Measurements from ENCODE around the gene HSD17B12.

DNA sequence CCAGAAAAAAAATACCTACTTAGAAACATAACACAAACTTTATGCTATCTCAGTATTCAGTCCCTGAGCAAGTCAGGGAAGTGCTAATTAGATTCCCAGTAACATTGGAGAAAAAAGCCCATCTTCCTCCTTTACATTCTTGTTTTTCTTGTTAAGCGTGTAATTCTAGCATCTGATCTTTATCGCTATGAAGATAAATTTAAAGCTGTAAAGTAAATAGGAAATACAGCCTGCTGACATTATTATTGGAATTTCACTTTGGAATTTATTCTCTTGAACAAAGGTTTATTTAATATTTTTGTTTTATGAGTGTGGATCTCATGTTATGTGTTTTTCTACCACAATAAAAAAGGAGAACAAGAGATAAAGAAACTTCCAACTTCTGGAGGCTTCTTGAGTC lies 214.0 kb downstream of the HSD17B12 start:
- no peak for TF ChIP-seq EP300 (IDR thresholded peaks at IDR 0.05)
- TF ChIP-seq, protein P1, sequence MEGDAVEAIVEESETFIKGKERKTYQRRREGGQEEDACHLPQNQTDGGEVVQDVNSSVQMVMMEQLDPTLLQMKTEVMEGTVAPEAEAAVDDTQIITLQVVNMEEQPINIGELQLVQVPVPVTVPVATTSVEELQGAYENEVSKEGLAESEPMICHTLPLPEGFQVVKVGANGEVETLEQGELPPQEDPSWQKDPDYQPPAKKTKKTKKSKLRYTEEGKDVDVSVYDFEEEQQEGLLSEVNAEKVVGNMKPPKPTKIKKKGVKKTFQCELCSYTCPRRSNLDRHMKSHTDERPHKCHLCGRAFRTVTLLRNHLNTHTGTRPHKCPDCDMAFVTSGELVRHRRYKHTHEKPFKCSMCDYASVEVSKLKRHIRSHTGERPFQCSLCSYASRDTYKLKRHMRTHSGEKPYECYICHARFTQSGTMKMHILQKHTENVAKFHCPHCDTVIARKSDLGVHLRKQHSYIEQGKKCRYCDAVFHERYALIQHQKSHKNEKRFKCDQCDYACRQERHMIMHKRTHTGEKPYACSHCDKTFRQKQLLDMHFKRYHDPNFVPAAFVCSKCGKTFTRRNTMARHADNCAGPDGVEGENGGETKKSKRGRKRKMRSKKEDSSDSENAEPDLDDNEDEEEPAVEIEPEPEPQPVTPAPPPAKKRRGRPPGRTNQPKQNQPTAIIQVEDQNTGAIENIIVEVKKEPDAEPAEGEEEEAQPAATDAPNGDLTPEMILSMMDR (IDR thresholded peaks at IDR 0.05): no peak
